Neutrophil (primary cell): ENCODE data around the gene DTHD1.

Experiments
- H3K27ac ChIP-seq: fragments of 200-600 bp; sonication (generic); 2 replicates; pipeline ENCODE4 v1.5.1; 2016; ENCODE audit warnings: mild to moderate bottlenecking, moderate library complexity
- H3K27me3 ChIP-seq: fragments of 200-600 bp; sonication (generic); 2 replicates; pipeline ENCODE4 v1.6.0; 2016; ENCODE audit warnings: mild to moderate bottlenecking
- H3K36me3 ChIP-seq: fragments of 200-600 bp; sonication (generic); 2 replicates; pipeline ENCODE4 v1.5.1; 2017
- H3K4me1 ChIP-seq, 2 experiments: fragments of 200-600 bp in 1 of 2; sonication (generic) in 1 of 2; 1 replicate in 1 of 2; 2 replicates in 1 of 2; pipeline versions ENCODE4 v1.5.1 to v1.6.1; 2013 to 2016; ENCODE audit warnings: low read depth in 1 of 2, low read length in 1 of 2, mild to moderate bottlenecking in 1 of 2, moderate library complexity in 1 of 2; ENCODE audit not compliant: control insufficient read depth in 1 of 2, insufficient read depth in 1 of 2
- H3K4me3 ChIP-seq, 2 experiments: fragments of 200-600 bp in 1 of 2; sonication (generic) in 1 of 2; 1 replicate in 1 of 2; 2 replicates in 1 of 2; pipeline ENCODE4 v1.5.1; 2013 to 2016; ENCODE audit warnings: low read depth in 1 of 2, low read length in 1 of 2, mild to moderate bottlenecking in 1 of 2, moderate library complexity in 1 of 2
- H3K9me3 ChIP-seq: fragments of 200-600 bp; sonication (generic); 2 replicates; pipeline ENCODE4 v1.5.1; 2016
- TF ChIP-seq, protein P1 (sequence below): fragments of 200-600 bp; sonication (generic); IDR thresholded peaks from 2 replicates; pipeline ENCODE4 v1.5.1; 2016; ENCODE audit warnings: antibody characterized with exemption

Gene DTHD1

DNA sequence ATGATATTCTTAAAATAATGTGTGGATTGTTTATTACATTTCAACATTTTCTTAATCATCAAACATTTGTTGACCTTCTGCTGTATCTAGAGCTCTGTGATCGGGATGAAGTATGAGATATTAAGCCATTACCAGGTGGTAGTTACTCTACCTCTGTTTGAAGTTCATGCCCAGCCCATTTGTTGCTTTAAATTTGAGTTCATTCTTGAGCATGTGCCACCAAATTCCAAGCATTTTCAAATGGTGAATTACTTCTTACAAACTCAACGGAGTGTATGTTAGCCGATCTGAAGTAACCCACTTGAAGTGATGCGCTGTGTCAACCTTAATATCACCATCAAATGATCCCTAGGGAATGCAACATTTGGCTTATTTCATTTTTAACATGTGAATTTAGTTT lies 7.3 kb upstream of the DTHD1 start:
- no peak overlapping the region for H3K27ac ChIP-seq
- TF ChIP-seq, protein P1, sequence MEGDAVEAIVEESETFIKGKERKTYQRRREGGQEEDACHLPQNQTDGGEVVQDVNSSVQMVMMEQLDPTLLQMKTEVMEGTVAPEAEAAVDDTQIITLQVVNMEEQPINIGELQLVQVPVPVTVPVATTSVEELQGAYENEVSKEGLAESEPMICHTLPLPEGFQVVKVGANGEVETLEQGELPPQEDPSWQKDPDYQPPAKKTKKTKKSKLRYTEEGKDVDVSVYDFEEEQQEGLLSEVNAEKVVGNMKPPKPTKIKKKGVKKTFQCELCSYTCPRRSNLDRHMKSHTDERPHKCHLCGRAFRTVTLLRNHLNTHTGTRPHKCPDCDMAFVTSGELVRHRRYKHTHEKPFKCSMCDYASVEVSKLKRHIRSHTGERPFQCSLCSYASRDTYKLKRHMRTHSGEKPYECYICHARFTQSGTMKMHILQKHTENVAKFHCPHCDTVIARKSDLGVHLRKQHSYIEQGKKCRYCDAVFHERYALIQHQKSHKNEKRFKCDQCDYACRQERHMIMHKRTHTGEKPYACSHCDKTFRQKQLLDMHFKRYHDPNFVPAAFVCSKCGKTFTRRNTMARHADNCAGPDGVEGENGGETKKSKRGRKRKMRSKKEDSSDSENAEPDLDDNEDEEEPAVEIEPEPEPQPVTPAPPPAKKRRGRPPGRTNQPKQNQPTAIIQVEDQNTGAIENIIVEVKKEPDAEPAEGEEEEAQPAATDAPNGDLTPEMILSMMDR = no peak

DNA sequence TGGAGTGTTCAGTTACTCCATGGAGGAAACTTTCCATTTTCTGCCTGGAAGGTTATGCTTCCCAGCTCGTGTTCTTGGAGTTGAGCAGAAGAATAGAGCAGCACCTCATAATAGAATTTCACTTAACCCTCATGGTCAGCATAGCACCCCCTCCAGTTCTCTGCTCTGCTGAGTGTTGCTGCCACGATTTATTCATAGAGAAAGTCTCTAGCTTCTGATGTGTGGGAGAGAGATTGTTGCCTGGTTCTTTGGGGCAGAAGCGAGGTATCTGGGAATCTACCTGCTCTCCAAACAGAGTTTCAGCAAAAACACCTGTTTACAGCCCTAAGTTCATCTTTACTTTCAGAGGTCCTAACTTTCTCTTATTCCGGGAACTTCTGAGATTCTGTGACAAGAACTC lies 3.9 kb upstream of the DTHD1 start:
- no peak overlapping the region for H3K27ac ChIP-seq

More for the DNA sequence above, 7.3 kb upstream of the DTHD1 start:
- no peaks in the 10 kb centered on the region for H3K27me3 ChIP-seq
- no peaks in the 10 kb centered on the region for H3K9me3 ChIP-seq
- H3K4me3 ChIP-seq = no peak overlapping the region
- peaks cover 7 to 11% of the 10 kb centered on the region in 2 experiments for H3K4me1 ChIP-seq
- no peaks in the 10 kb centered on the region for H3K36me3 ChIP-seq

DNA sequence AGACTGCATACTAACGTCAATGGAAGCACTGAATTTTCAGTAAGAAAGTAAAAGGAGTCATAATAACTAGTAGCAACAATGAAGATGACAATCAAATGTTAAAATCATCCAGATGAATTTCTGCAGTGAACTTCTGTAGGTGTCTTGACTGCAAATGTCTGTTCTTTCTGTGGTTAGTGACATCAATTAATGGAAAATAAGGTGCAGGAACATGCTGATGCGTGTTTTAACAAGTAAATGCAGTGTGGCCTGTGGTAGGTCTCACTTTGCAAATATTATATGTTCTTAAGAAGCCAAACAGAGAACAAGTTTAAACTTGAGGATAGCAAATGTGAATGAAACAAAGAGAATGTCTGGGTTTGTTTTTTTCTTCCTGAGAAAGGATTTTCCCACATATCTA lies 2.6 kb upstream of the DTHD1 start:
- TF ChIP-seq, protein P1 = no peak
- Histone ChIP-seq H3K36me3 (no peaks in the 10 kb centered on the region), H3K9me3 (no peaks in the 10 kb centered on the region), H3K4me3 (no peak overlapping the region), H3K4me1 (no peaks in the 10 kb centered on the region), H3K27ac (no peak overlapping the region), H3K27me3 (no peaks in the 10 kb centered on the region)

More for the DNA sequence above, 3.9 kb upstream of the DTHD1 start:
- H3K4me1 ChIP-seq = no peaks in the 10 kb centered on the region
- H3K4me3 ChIP-seq = no peak overlapping the region
- H3K36me3 ChIP-seq = no peaks in the 10 kb centered on the region
- H3K9me3 ChIP-seq = no peaks in the 10 kb centered on the region
- TF ChIP-seq, protein P1 = no peak
- H3K27me3 ChIP-seq = no peaks in the 10 kb centered on the region

DNA sequence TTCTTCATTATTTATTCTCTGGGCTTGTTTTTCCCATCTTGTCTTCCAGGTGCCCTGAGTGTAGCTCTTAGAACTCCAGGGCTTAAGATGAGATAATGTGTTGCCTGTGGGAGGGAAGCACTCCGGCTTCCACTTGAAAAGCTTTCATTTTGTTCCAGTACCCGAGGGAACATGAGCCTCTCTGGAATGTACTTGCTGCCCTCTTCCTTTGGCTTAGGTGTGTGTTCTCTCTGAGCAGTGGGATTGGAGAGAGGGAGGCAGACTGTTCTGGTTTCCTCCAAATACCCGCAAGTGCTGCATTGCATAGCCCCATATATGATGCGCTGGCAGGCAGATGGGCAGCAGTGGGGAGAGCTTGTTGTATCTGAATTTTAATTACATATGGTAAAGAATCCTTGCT lies 861 bp upstream of the DTHD1 start:
- no peaks in the 10 kb centered on the region for H3K36me3 ChIP-seq
- H3K4me3 ChIP-seq = no peak overlapping the region
- H3K4me1 ChIP-seq = no peaks in the 10 kb centered on the region
- H3K27me3 ChIP-seq = no peaks in the 10 kb centered on the region
- TF ChIP-seq, protein P1 = no peak
- H3K27ac ChIP-seq = no peak overlapping the region
- H3K9me3 ChIP-seq = no peaks in the 10 kb centered on the region

GRCh38 chr4:36282503-36283030 lies 1.2 kb downstream of the DTHD1 start:
- Histone ChIP-seq H3K9me3 (no peaks in the 10 kb centered on the region), H3K4me1 (peaks cover 3 to 9% of the 10 kb centered on the region in 2 experiments), H3K36me3 (no peaks in the 10 kb centered on the region), H3K4me3 (no peak overlapping the region), H3K27me3 (no peaks in the 10 kb centered on the region), H3K27ac (no peak overlapping the region)
- TF ChIP-seq, protein P1 = no peak
